H1 (cell line): ENCODE measurements around the gene CD276. TPM values are rescaled to one million over a fixed set of nuclear protein-coding genes. Genes with fewer than 3 reads are reported as not detected.

Experiments
- CTCF ChIA-PET: fragments of 300-600 bp; sonication (Branson Sonifier 250); formaldehyde crosslinking; loops from one replicate; lab custom pipeline; 2021; ENCODE audit not compliant: partially characterized antibody; lab: Charles Lee
- POLR2A ChIA-PET: fragments of 300-600 bp; sonication (Branson Sonifier 250); formaldehyde crosslinking; loops from one replicate; lab custom pipeline; 2021; ENCODE audit warnings: inconsistent platforms; ENCODE audit not compliant: partially characterized antibody; lab: Charles Lee
- DNase-seq, 2 experiments: peaks; one replicate each; pipeline versions ENCODE4 v3.0.0 to v3.0.0-alpha.2; 2010 to 2022; ENCODE audit warnings: low spot score in 2 of 2, low read depth in 1 of 2, mixed read lengths in 1 of 2
- FAIRE-seq: peaks from 2 replicates; lab custom pipeline; 2011; peaks lifted over from hg19 to GRCh38; lab: Jason Lieb, UNC
- H2AFZ ChIP-seq: 2 replicates; pipeline ENCODE4 v1.8.1; 2012; ENCODE audit warnings: low read length, inconsistent platforms
- H2AK5ac ChIP-seq: 2 replicates; pipeline ENCODE4 v1.6.1; 2013; ENCODE audit warnings: low read depth, low read length
- H2BK120ac ChIP-seq: replicated peaks from 2 replicates; pipeline ENCODE3; 2013; ENCODE audit warnings: low read depth, low read length, inconsistent platforms
- H2BK12ac ChIP-seq: 2 replicates; pipeline ENCODE4 v1.6.1; 2013; ENCODE audit warnings: low read depth, low read length
- H2BK15ac ChIP-seq: 2 replicates; pipeline ENCODE4 v1.6.1; 2013; ENCODE audit warnings: low read length
- H2BK20ac ChIP-seq: 2 replicates; pipeline ENCODE4 v1.6.1; 2013; ENCODE audit warnings: low read length
- H2BK5ac ChIP-seq: 2 replicates; pipeline ENCODE4 v1.6.1; 2013; ENCODE audit warnings: low read depth, low read length
- H3K14ac ChIP-seq: 2 replicates; pipeline ENCODE4 v1.6.1; 2013; ENCODE audit warnings: inconsistent platforms; ENCODE audit not compliant: insufficient read length
- H3K18ac ChIP-seq: 2 replicates; pipeline ENCODE4 v1.6.1; 2013; ENCODE audit warnings: low read length; ENCODE audit errors: extremely low read depth
- H3K23ac ChIP-seq: 2 replicates; pipeline ENCODE4 v1.6.1; 2013; ENCODE audit warnings: inconsistent platforms; ENCODE audit not compliant: insufficient read length
- H3K23me2 ChIP-seq: 2 replicates; pipeline ENCODE4 v1.6.1; 2013; ENCODE audit warnings: low read depth, low read length
- H3K27ac ChIP-seq: 2 replicates; pipeline ENCODE4 v1.6.1; 2011; ENCODE audit warnings: low read depth, low read length, inconsistent platforms
- H3K27me3 ChIP-seq, 4 experiments: replicated peaks in 1 of 4; 1 replicate in 1 of 4; 2 replicates in 3 of 4; pipeline versions ENCODE4 v1.6.1 to v1.8.1; 2011 to 2013; ENCODE audit warnings: low read length in 3 of 4, mild to moderate bottlenecking in 3 of 4, inconsistent platforms in 2 of 4, mixed read lengths in 2 of 4, moderate library complexity in 1 of 4; ENCODE audit not compliant: control insufficient read depth in 3 of 4, insufficient read depth in 3 of 4; ENCODE audit errors: extremely low read depth in 1 of 4
- H3K36me3 ChIP-seq, 4 experiments: 2 replicates each; pipeline versions ENCODE4 v1.6.1 to v1.8.1; 2011 to 2013; ENCODE audit warnings: mild to moderate bottlenecking in 4 of 4, low read length in 3 of 4, moderate library complexity in 2 of 4, control low read depth in 1 of 4, inconsistent platforms in 1 of 4; ENCODE audit not compliant: insufficient read depth in 4 of 4, control insufficient read depth in 2 of 4
- H3K4ac ChIP-seq: replicated peaks from 2 replicates; pipeline ENCODE3; 2013; ENCODE audit warnings: low read length, low read depth, mixed read lengths, inconsistent platforms; ENCODE audit not compliant: insufficient read length
- H3K4me1 ChIP-seq, 4 experiments: replicated peaks in 1 of 4; 1 replicate in 1 of 4; 2 replicates in 3 of 4; pipeline versions ENCODE4 v1.6.1 to v1.8.1; 2011 to 2013; ENCODE audit warnings: low read length in 3 of 4, inconsistent platforms in 2 of 4, mixed read lengths in 1 of 4; ENCODE audit not compliant: insufficient read depth in 4 of 4, control insufficient read depth in 3 of 4
- H3K4me2 ChIP-seq, 2 experiments: 2 replicates each; pipeline versions ENCODE4 v1.6.1 to v1.8.1; 2011 to 2013; ENCODE audit warnings: low read depth in 2 of 2, low read length in 2 of 2, control low read depth in 1 of 2, inconsistent platforms in 1 of 2, mild to moderate bottlenecking in 1 of 2; ENCODE audit not compliant: insufficient read depth in 1 of 2
- H3K4me3 ChIP-seq, 4 experiments: fragments of 200-600, 300-600 bp in 1 of 4; sonication (generic), shearing (Covaris generic), sonication (Bioruptor Twin) in 1 of 4; 2 replicates each; pipeline versions ENCODE4 v1.5.1 to v1.8.1; 2011 to 2016; ENCODE audit warnings: low read length in 4 of 4, low read depth in 3 of 4, control low read depth in 2 of 4, inconsistent platforms in 2 of 4, mild to moderate bottlenecking in 2 of 4, mixed read lengths in 1 of 4, moderate library complexity in 1 of 4; ENCODE audit not compliant: insufficient read depth in 2 of 4; ENCODE audit errors: extremely low read depth in 1 of 4
- H3K56ac ChIP-seq: replicated peaks from 2 replicates; pipeline ENCODE3; 2013; ENCODE audit warnings: low read depth, mild to moderate bottlenecking, mixed read lengths, low read length, inconsistent platforms; ENCODE audit not compliant: insufficient read length
- H3K79me1 ChIP-seq: 2 replicates; pipeline ENCODE4 v1.6.1; 2013; ENCODE audit warnings: low read depth, low read length, control low read depth
- H3K79me2 ChIP-seq, 2 experiments: 2 replicates each; pipeline versions ENCODE4 v1.6.1 to v1.8.1; 2012 to 2013; ENCODE audit warnings: low read length in 2 of 2, mild to moderate bottlenecking in 2 of 2, inconsistent platforms in 1 of 2; ENCODE audit not compliant: insufficient read depth in 2 of 2, control insufficient read depth in 1 of 2
- H3K9ac ChIP-seq, 4 experiments: replicated peaks in 1 of 4; 1 replicate in 1 of 4; 2 replicates in 3 of 4; pipeline versions ENCODE4 v1.6.1 to v1.8.1; 2011 to 2013; ENCODE audit warnings: low read depth in 3 of 4, low read length in 3 of 4, control low read depth in 2 of 4, mild to moderate bottlenecking in 2 of 4, moderate library complexity in 2 of 4, inconsistent platforms in 1 of 4; ENCODE audit errors: extremely low read depth in 1 of 4
- H3K9me3 ChIP-seq, 2 experiments: 2 replicates each; pipeline versions ENCODE4 v1.6.1 to v1.8.1; 2012 to 2013; ENCODE audit warnings: mild to moderate bottlenecking in 2 of 2, moderate library complexity in 2 of 2, control low read depth in 1 of 2, inconsistent platforms in 1 of 2, low read depth in 1 of 2, low read length in 1 of 2, mixed read lengths in 1 of 2; ENCODE audit not compliant: insufficient read depth in 2 of 2
- H4K20me1 ChIP-seq, 2 experiments: replicated peaks in 1 of 2; 2 replicates each; pipeline versions ENCODE3 to v1.8.1; 2011 to 2013; ENCODE audit warnings: inconsistent platforms in 2 of 2, low read length in 2 of 2, mild to moderate bottlenecking in 1 of 2; ENCODE audit not compliant: insufficient read depth in 2 of 2, control insufficient read depth in 1 of 2
- H4K5ac ChIP-seq: 2 replicates; pipeline ENCODE4 v1.6.1; 2013; ENCODE audit warnings: low read length, low read depth, mixed read lengths, inconsistent platforms; ENCODE audit not compliant: insufficient read length
- H4K8ac ChIP-seq: 2 replicates; pipeline ENCODE4 v1.8.0; 2013; ENCODE audit warnings: mild to moderate bottlenecking, moderate library complexity, low read length, inconsistent platforms; ENCODE audit not compliant: insufficient read depth; ENCODE audit errors: extremely low read depth
- H4K91ac ChIP-seq: replicated peaks from 2 replicates; pipeline ENCODE3; 2013; ENCODE audit warnings: low read length, mixed read lengths, inconsistent platforms; ENCODE audit not compliant: insufficient read length
- KDM1A ChIP-seq: fragments of 200-600, 300-600 bp; sonication (generic); IDR thresholded peaks from 2 replicates; pipeline ENCODE4 v1.7.1; 2016; ENCODE audit warnings: mild to moderate bottlenecking, low read length, borderline replicate concordance
- KDM4A ChIP-seq: IDR thresholded peaks from one replicate; pipeline ENCODE4 v1.7.1; 2012; ENCODE audit warnings: low read depth, mild to moderate bottlenecking, moderate library complexity, low read length, inconsistent platforms; ENCODE audit not compliant: severe bottlenecking
- POU5F1 ChIP-seq: IDR thresholded peaks from 2 replicates; pipeline ENCODE4 v1.6.1; 2011; ENCODE audit warnings: low read depth, mild to moderate bottlenecking, low read length, moderate library complexity
- RBBP5 ChIP-seq: IDR thresholded peaks from 2 replicates; pipeline ENCODE4 v1.7.1; 2012; ENCODE audit warnings: low read depth, mild to moderate bottlenecking, inconsistent platforms, low read length, moderate library complexity, borderline replicate concordance
- SRF ChIP-seq: IDR thresholded peaks from 2 replicates; pipeline ENCODE4 v1.6.1; 2011; ENCODE audit warnings: mild to moderate bottlenecking, low read depth, low read length, moderate library complexity
- YY1 ChIP-seq: IDR thresholded peaks from 2 replicates; pipeline ENCODE4 v1.6.1; 2011; ENCODE audit warnings: low read depth, mild to moderate bottlenecking, low read length
- WGBS, 2 experiments: shearing (Covaris generic) in 1 of 2; methylation state at CpG; one replicate each; pipeline versions ENCODE4 v1.1.6 to v1.1.7; 2013 to 2015; ENCODE audit warnings: low lambda C conversion rate in 2 of 2, mixed read lengths in 2 of 2, inconsistent platforms in 1 of 2, low coverage in 1 of 2, missing lambda C conversion rate in 1 of 2; ENCODE audit not compliant: insufficient replicate concordance in 2 of 2, insufficient coverage in 1 of 2, insufficient read length in 1 of 2; ENCODE audit errors: extremely low coverage in 1 of 2, missing lambda C conversion rate in 1 of 2; 5-methylcytosine and 5-hydroxymethylcytosine counted together
- polyA plus RNA-seq, 7 experiments: library from polyadenylated mRNA; depleted of rRNA in 3 of 7; stranded (reverse) in 5 of 7; unstranded in 2 of 7; fragments of >200 nt in 5 of 7; fragments of 200-250 nt in 2 of 7; gene quantifications; 1 replicate in 5 of 7; 2 replicates in 1 of 7; 4 replicates in 1 of 7; pipeline versions ENCODE4 v1.2.1 to v1.2.3, GENCODE V29; 2011 to 2013; ENCODE audit warnings: missing spikeins in 2 of 7, mixed read lengths in 2 of 7
- total RNA-seq: library from RNA; stranded (reverse); fragmentation: NEBNext Ultra II Directional; extraction: Animal tissue kit (Norgen Biotek cat#: 25700); gene quantifications from 2 replicates; pipeline ENCODE4 v1.2.1, GENCODE V29; 2021

The CD276 gene
- total and polyA plus RNA-seq, 2 of the 8 experiments (the other 6 are each of a cell fraction or from before 2014, with no cell fraction given) = 156 to 158 TPM

- FAIRE-seq (no peak), DNase-seq (no peak)
- Histone ChIP-seq H4K8ac (no peak overlapping the region), H3K14ac (no peak overlapping the region), H2AFZ (no peak overlapping the region), H4K91ac (no peak overlapping the region), H3K9ac (no peak overlapping the region), H3K36me3 (no peaks in the 10 kb centered on the region), H3K23me2 (no peaks in the 10 kb centered on the region), H4K20me1 (no peaks in the 10 kb centered on the region), H3K79me2 (no peaks in the 10 kb centered on the region), H3K79me1 (no peaks in the 10 kb centered on the region), H3K4me2 (no peak overlapping the region), H3K56ac (no peak overlapping the region), H3K23ac (no peak overlapping the region), H2BK15ac (no peak overlapping the region), H3K27ac (no peak overlapping the region), H3K9me3 (no peaks in the 10 kb centered on the region), H3K4me3 (no peak overlapping the region), H3K27me3 (no peaks in the 10 kb centered on the region), H2BK20ac (no peak overlapping the region), H4K5ac (no peak overlapping the region), H2BK120ac (no peak overlapping the region), H3K18ac (no peak overlapping the region), H2BK5ac (no peak overlapping the region), H2AK5ac (no peak overlapping the region), H3K4ac (no peak overlapping the region), H2BK12ac (no peak overlapping the region), H3K4me1 (no peaks in the 10 kb centered on the region)
- WGBS, 2 experiments = 81% methylated on average over 2 of the region's 2 CpGs; no CpG with 5 or more reads in 1 of the 2 experiments
- TF ChIP-seq KDM4A = no peak
- no peak for TF ChIP-seq POU5F1
- no peak for TF ChIP-seq RBBP5
- TF ChIP-seq KDM1A = no peak
- no peak for TF ChIP-seq YY1
- no peak for TF ChIP-seq SRF
- CTCF ChIA-PET = interaction anchor here (1.2 to 19.3 kb wide), 3 partner anchors 12 to 52 kb away, joined by 3 to 448 read pairs (median 46); no protein-coding TSS in a partner anchor
- POLR2A ChIA-PET = no interaction called here
Observed at GRCh38 chr15:73648014-73648295, 36.2 kb upstream of the CD276 start.
